Lower lobe of right lung (tissue), 2 donors: ENCODE results near the gene TRAPPC6A. TPM values are rescaled to one million over a fixed set of nuclear protein-coding genes. Genes with fewer than 3 reads are reported as not detected.

Source experiments
- ATAC-seq, 2 donors: fragments of 200-7000 bp; cut with Tn5 transposase; one replicate each; pipeline ENCODE4 v1.9.1; 2020 to 2022; ENCODE audit warnings: mild to moderate bottlenecking in 2 of 2, moderate library complexity in 2 of 2
- DNase-seq: peaks from one replicate; pipeline ENCODE4 v3.0.0-alpha.2; 2020
- H3K27ac ChIP-seq: fragments of 200-600 bp; one replicate; pipeline ENCODE4 v1.8.0; 2022
- H3K27me3 ChIP-seq: fragments of 200-600 bp; one replicate; pipeline ENCODE4 v1.8.0; 2022; ENCODE audit warnings: low read depth
- H3K36me3 ChIP-seq: fragments of 200-600 bp; one replicate; pipeline ENCODE4 v1.8.0; 2022; ENCODE audit warnings: mild to moderate bottlenecking
- H3K4me1 ChIP-seq: fragments of 200-600 bp; one replicate; pipeline ENCODE4 v1.8.0; 2022
- H3K4me3 ChIP-seq: fragments of 200-600 bp; one replicate; pipeline ENCODE4 v1.8.0; 2022; ENCODE audit warnings: mild to moderate bottlenecking
- H3K9me3 ChIP-seq: fragments of 200-600 bp; one replicate; pipeline ENCODE4 v1.8.0; 2022
- intact Hi-C: fragments of 100-400 bp; cut with DNase I; formaldehyde crosslinking; loops from one replicate; pipeline ENCODE4 v1.11.0; 2022
- total RNA-seq: library from RNA; stranded (reverse); fragmentation: NEBNext Ultra II Directional; extraction: Animal tissue kit (Norgen Biotek cat#: 25700); gene quantifications from one replicate; pipeline ENCODE4 v1.2.1, GENCODE V29; 2021
- TF ChIP-seq, protein P1 (sequence below): fragments of 200-600 bp; IDR thresholded peaks from one replicate; pipeline ENCODE4 v1.8.0; 2022; ENCODE audit warnings: antibody characterized with exemption, mild to moderate bottlenecking
- donor health status: DM: no; HTN: yes; CAD: no; lungs with severe emphysema.

Gene TRAPPC6A
- total RNA-seq, 1 donor from 2014 or later: 18.4 TPM

DNA sequence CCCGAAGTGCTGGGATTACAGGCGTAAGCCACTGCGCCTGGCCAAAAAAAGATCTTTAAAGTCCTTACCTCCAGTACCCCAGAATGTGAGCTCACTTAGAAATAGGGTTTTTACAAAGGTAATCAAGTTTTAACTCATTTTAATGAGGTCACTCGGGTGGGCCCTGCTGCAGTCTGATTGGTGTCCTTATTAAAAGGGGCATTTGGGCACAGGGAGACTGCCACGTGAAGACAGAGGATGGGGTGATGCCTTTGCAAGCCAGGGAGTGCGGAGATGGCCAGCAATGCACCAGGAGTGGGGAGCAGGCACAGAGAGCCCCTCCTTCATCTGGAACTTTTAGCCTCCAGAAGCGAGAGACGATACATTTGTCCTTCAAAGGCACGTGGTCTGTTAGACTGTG, 28.9 kb downstream of the TRAPPC6A start:
- Histone ChIP-seq H3K27ac (no peak overlapping the region), H3K36me3 (peaks cover 25% of the 10 kb centered on the region), H3K4me1 (peaks cover 25% of the 10 kb centered on the region), H3K4me3 (no peak overlapping the region), H3K27me3 (peaks cover 36% of the 10 kb centered on the region), H3K9me3 (no peaks in the 10 kb centered on the region)
- DNase-seq: no peak
- TF ChIP-seq, protein P1, sequence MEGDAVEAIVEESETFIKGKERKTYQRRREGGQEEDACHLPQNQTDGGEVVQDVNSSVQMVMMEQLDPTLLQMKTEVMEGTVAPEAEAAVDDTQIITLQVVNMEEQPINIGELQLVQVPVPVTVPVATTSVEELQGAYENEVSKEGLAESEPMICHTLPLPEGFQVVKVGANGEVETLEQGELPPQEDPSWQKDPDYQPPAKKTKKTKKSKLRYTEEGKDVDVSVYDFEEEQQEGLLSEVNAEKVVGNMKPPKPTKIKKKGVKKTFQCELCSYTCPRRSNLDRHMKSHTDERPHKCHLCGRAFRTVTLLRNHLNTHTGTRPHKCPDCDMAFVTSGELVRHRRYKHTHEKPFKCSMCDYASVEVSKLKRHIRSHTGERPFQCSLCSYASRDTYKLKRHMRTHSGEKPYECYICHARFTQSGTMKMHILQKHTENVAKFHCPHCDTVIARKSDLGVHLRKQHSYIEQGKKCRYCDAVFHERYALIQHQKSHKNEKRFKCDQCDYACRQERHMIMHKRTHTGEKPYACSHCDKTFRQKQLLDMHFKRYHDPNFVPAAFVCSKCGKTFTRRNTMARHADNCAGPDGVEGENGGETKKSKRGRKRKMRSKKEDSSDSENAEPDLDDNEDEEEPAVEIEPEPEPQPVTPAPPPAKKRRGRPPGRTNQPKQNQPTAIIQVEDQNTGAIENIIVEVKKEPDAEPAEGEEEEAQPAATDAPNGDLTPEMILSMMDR: no peak
- no peak for ATAC-seq
- intact Hi-C loops: no loop called here

DNA sequence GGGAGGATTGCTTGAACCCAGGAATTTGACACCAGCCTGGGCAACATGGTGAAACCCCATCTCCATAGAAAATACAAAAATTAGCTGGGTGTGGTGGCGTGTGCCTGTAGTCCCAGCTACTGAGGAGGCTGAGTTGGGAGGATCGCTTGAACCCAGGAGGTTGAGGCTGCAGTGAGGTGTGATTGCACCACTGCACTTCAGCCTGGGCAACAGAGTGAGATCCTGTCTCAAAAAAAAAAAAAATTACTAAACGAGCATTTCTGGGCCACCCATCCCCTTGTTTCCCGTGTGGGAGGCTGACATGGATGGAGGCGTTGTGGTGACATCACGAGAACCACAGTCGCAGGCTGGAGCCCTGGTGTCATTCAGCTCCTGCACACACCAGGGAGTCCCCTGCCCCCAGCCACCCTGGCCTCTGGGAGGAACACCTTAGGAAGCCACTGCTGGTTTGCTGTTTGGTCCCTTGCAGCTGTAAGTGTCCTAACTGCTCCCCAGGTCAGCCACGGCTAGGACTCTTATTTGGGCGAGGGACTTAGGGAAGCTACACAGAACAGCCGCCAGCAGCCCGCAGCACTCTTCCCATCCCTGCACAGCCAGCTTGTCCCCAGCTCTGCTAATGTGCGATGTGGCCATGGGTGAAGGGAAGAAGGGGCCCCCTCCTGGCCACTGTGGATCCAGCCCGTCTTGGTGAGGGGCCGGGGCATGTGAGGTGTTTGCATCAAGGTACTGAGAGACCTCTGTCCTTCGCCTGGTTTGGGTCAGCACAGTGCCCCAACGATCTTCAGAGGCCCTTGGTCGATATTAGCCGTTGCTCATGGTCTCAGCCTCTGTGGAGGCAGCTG, 30.0 kb downstream of the TRAPPC6A start:
- DNase-seq (no peak), ATAC-seq (no peak)
- Histone ChIP-seq H3K9me3 (no peaks in the 10 kb centered on the region), H3K36me3 (peaks cover 35% of the 10 kb centered on the region), H3K4me3 (no peak overlapping the region), H3K4me1 (peaks cover 14% of the 10 kb centered on the region), H3K27ac (no peak overlapping the region), H3K27me3 (peaks cover 25% of the 10 kb centered on the region)
- intact Hi-C loops: no loop called here
- TF ChIP-seq, protein P1: no peak

DNA sequence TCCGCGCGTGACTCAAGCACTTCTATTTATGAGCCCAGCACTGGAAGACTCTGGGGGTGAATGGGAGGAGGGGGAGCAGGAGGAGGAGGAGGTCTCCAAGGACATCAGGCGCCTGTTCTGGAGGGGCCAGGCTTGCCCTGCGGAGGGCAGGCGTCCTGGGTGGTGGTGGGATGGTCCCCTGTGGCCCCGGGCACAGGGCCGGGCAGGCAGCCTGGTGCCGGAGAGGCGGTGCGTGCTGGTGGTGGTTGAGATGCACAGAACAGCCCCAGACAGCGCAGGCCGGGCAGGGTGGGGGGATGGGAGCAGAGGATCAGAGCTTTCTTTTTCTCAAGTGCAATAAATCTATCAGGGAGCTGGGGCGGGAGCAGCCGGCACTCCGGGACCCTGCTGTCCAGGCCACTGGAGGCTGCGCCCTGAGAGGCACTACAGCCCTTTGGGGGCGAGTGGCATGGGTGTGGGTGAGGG, 31.3 kb downstream of the TRAPPC6A start:
- H3K27me3 ChIP-seq: peaks cover 13% of the 10 kb centered on the region
- no peak for DNase-seq
- intact Hi-C loops: no loop called here

DNA sequence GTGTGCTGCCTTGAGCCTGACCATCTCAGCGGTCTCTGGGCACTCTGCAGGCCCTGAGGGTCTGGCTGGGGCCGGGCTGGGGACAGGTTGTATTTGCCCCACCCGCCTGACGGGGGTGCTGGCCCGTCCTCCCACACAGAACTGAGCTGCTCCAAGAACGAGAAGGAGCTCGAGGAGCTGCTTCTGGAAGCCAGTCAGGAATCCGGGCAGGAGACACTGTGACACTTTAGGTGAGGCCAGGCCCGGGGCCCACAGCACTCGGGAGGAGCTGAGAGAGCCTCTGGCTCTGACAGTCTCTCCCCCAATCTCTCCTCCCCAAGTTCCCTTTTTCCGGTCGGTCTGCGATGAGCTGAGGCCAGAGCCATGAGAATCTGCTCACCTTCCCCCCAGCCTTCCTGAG, 31.8 kb downstream of the TRAPPC6A start:
- Histone ChIP-seq H3K27ac (no peak overlapping the region), H3K9me3 (no peaks in the 10 kb centered on the region), H3K36me3 (peaks cover 53% of the 10 kb centered on the region), H3K4me3 (no peak overlapping the region), H3K27me3 (peaks cover 7% of the 10 kb centered on the region), H3K4me1 (no peaks in the 10 kb centered on the region)
- ATAC-seq (peak in 1 of 2 donors; percentile 20), DNase-seq (no peak)
- intact Hi-C loops: no loop called here
- TF ChIP-seq, protein P1: no peak

More for the DNA sequence above, 31.3 kb downstream of the TRAPPC6A start:
- Histone ChIP-seq H3K9me3 (no peaks in the 10 kb centered on the region), H3K4me3 (no peak overlapping the region), H3K4me1 (peaks cover 2% of the 10 kb centered on the region), H3K27ac (no peak overlapping the region), H3K36me3 (peaks cover 48% of the 10 kb centered on the region)
- no peak for ATAC-seq
- TF ChIP-seq, protein P1: no peak

DNA sequence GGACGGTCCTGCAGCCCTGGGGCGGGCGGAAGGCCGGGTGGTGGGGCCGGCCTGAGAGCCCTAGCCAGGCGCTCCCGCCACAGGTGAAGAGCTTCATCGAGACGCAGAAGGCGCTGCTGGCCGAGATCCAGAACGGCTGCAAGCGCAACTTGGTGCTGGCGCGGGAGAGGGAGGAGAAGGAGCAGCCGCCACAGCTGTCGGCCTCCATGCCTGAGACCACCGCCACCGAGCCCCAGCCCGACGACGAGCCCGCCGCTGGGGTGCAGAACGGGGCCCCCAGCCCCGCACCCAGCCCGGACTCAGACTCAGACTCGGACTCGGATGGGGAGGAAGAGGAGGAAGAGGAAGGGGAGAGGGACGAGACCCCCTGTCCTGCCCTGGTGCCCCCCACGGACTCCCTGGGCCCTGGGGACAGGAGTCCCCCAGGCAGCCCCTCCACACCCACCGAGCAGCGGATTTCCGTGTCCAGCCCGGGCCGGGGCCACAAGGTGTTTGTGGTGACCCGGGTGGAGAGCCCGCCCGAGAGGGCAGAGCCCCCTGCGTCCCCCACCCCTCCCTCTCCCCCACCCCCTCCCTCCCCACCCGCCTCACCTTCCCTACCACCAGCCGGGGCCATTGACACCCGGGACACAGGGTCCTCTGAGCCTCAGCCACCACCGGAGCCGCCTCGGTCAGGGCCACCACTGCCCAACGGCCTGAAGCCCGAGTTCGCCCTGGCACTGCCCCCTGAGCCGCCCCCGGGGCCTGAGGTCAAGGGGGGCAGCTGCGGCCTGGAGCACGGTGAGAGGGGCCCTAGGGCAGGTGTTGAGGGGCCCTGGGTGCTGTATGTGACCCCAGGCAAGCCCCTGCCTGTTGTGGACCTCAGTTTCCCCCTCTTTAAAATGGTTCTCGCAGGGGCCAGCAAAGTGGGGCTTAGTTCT, 32.5 kb downstream of the TRAPPC6A start:
- TF ChIP-seq, protein P1: no peak
- no peak overlapping the region for H3K27ac ChIP-seq
- ATAC-seq: no peak
- H3K9me3 ChIP-seq: no peaks in the 10 kb centered on the region
- intact Hi-C loops: no loop called here
- no peak for DNase-seq
- H3K27me3 ChIP-seq: peaks cover under 1% of the 10 kb centered on the region
- H3K36me3 ChIP-seq: peaks cover 61% of the 10 kb centered on the region
- H3K4me3 ChIP-seq: no peak overlapping the region
- H3K4me1 ChIP-seq: no peaks in the 10 kb centered on the region
